Head of caudate nucleus (tissue), 42 donors: ENCODE measurements around the gene MBNL1.
"Not testable (repeated sequence)": the region's sequence is repeated elsewhere in the genome, so short reads cannot be mapped to it uniquely, and the experiment has no call there.

Experiments
- DNase-seq, 42 donors: peaks; one replicate each; pipeline versions ENCODE4 v3.0.0 to v3.0.0-alpha.2; 2020 to 2021; ENCODE audit warnings: mixed read lengths in 7 of 42
- intact Hi-C: fragments of 100-400 bp; cut with DNase I; formaldehyde crosslinking; loops from one replicate; pipeline ENCODE4 v1.15.0; 2022

The MBNL1 gene

GRCh38 chr3:152328841-152329240 lies 60.1 kb downstream of the MBNL1 start:
- intact Hi-C loops, result no loop called here
- no peak for DNase-seq

DNA sequence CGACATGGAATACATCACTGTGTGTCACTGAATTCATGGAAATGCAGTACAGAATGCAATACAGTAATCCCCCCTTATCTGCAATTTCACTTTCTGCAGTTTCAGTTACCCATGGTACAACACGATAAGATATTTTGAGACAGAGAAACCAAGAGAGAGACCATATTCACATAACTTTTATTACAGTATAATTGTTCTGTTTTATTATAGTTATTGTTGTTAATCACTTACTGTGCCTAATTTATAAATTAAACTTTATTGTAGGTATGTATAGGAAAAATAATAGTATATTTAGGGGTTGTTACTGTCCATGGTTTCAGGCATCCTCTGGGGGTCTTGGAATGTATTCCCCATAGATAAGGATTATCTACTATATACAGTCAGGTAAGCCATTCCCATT lies 61.8 kb downstream of the MBNL1 start:
- intact Hi-C loops, result no loop called here
- DNase-seq, result no peak

DNA sequence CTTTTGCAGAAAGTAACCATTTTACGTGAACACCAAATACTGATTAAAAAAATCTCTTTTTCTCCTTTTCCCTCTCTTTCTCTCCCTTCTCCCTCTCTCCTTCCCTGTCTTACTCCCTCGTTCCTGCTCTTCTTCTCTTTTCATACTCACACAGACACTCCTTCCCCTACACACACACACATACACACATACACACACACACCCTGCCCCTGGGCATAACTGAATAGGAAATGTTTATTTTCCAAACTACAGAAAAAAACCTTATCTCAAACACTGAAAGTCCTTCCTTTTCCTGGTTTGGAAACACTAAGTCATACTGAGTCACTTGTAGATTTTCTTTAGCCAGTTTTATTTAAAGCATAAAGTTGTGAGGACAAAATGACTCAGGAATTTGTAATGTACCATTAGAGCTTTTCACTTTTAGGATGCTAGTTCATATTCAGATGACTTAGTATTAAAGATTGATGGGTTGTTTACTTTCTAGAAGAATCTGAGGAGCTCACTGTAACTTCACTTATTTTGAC lies 62.4 kb downstream of the MBNL1 start:
- no peak for DNase-seq
- intact Hi-C loops, result no loop called here

DNA sequence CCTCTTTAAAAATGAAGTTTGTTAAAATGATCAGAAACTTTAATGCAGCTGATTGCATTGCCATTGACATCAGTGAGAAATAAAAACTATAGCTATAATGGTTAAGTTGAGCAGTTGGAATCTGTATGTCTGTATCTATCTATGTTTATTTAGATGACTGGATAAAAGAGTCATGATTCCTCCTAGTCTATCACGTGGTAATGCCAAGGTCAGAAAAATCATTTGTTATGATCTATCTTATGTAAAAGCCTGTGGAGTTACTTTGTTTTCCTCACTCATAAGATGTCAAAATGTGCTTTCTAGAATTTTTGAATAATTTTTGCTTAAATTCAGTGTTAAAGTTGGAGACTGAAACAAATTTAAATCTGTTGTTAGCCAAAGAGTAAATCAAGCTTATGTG lies 63.3 kb downstream of the MBNL1 start:
- intact Hi-C loops, result no loop called here
- no peak for DNase-seq

GRCh38 chr3:152333928-152334327 lies 65.2 kb downstream of the MBNL1 start:
- intact Hi-C loops, result no loop called here
- DNase-seq, result no peak

DNA sequence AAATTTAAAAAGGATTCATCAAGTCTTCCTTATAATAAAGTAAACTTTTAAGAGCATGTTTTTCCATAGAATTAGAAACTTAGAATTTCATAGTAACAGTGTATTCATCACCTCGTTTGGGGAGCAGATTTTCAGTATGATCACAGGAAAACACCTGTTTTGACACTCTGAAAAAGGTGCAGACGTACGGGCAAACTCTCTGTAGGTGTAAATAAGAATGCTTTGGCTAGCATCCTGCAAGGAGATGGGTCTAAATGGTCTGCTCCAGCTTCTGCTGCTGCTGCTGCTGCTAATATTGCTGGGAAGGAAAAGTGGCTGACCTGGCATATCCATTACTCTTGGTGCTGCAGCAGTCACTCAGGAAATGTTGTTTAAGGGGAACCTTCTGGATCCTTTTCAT lies 66.0 kb downstream of the MBNL1 start:
- no peak for DNase-seq
- intact Hi-C loops, result no loop called here

DNA sequence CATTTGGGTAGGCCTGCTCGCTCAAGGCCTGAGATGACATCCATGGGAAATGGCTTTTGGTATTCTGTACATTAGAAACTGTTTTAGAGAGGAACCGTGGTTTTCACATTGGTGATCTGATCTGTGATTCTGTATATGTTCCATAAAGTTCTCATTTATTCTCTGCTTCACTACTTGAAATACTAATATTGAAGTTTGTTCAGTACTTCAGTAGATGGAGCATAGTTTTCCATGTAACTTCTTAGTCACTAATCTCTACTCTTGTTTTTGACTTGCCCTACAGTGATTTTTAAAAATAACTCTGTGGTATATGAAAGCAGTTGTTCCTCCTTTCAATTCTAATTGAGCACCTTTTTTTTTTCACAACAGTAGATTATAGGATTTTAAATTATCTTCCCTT lies 66.5 kb downstream of the MBNL1 start:
- no peak for DNase-seq
- intact Hi-C loops, result no loop called here

GRCh38 chr3:152337337-152337736 lies 68.6 kb downstream of the MBNL1 start:
- DNase-seq, intact Hi-C loops: not testable (repeated sequence)

DNA sequence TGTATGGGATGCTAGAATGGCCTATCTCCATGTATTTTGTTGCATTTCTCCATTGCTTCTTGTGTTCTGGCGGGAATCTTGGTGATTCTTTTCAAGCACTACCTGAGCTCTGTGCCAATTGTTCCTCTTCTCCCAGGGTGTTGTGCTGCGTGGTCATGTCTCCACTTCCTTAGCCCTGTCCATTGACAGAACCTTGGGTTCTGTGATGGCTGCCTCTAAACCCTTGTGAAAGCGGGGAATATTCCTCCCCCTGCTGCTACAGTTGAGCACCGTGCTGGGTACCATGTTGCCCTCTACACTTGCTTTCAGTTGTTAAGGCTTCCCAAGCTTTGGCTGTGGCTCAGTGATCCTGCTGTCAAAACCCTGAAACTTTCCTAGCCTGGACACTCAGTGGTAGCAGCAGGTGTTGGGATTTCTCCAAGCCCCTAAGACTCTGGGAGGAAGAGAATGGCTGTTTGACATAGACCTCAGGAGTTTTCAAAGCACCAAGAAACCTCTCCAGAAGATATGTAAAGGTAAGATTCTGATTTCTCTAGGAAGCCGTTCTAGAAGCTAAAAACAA lies 69.5 kb downstream of the MBNL1 start:
- no peak for DNase-seq

GRCh38 chr3:152339881-152340505 lies 71.3 kb downstream of the MBNL1 start:
- no peak for DNase-seq
- intact Hi-C loops, result no loop called here

More for the DNA sequence above, 69.5 kb downstream of the MBNL1 start:
- intact Hi-C loops, result no loop called here

DNA sequence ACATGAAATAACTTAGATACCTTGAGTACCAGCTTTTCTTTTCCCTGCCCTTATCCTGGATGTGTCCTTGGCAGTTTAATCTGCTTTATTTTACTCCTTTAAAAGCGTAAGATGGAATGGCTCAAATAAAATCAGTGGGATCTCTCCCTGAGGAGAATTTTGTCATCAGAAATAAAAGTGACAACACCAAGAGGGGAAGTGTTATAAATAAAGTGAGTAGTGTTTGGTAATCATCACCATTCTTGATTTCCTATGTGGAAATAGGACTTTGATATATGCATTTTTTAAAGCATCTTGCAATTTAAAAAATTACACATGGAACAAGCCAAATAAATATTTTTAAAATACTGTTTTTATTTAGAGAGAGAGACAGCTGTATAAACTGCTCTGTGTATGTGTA lies 76.5 kb downstream of the MBNL1 start:
- intact Hi-C loops, result no loop called here
- no peak for DNase-seq

- intact Hi-C loops, result no loop called here
- DNase-seq, result no peak
Measured at GRCh38 chr3:152346058-152346457, 77.3 kb downstream of the MBNL1 start.

GRCh38 chr3:152346740-152347139 lies 78.0 kb downstream of the MBNL1 start:
- intact Hi-C loops, result no loop called here

GRCh38 chr3:152348436-152349177 lies 79.9 kb downstream of the MBNL1 start:
- intact Hi-C loops, result no loop called here
- no peak for DNase-seq

More at GRCh38 chr3:152346740-152347139, 78.0 kb downstream of the MBNL1 start:
- no peak for DNase-seq

- no peak for DNase-seq
- intact Hi-C loops, result no loop called here
Measured at GRCh38 chr3:152349392-152349791, 80.7 kb downstream of the MBNL1 start.

GRCh38 chr3:152350139-152350538 lies 81.4 kb downstream of the MBNL1 start:
- intact Hi-C loops, result no loop called here
- no peak for DNase-seq

- intact Hi-C loops, result no loop called here
- no peak for DNase-seq
Measured at GRCh38 chr3:152350776-152351175, 82.0 kb downstream of the MBNL1 start.

- DNase-seq, result no peak
- intact Hi-C loops, result no loop called here
Measured at GRCh38 chr3:152352554-152352953, 83.8 kb downstream of the MBNL1 start.

GRCh38 chr3:152353578-152353977 lies 84.8 kb downstream of the MBNL1 start:
- intact Hi-C loops, result no loop called here
- DNase-seq, result no peak
